Nephron progenitor cell (in vitro differentiated cells): ENCODE measurements around the gene STMP1.

Experiments used
- DNase-seq: peaks from one replicate; pipeline ENCODE4 v3.0.0; 2021
- H3K27ac Mint-ChIP-seq: 2 replicates; pipeline ENCODE4 v1.8.0; 2021; ENCODE audit warnings: mild to moderate bottlenecking, moderate library complexity, mixed read lengths
- H3K27me3 Mint-ChIP-seq: 2 replicates; pipeline ENCODE4 v1.8.0; 2021; ENCODE audit warnings: mild to moderate bottlenecking, low read depth, mixed read lengths; ENCODE audit not compliant: poor library complexity
- H3K36me3 Mint-ChIP-seq: 2 replicates; pipeline ENCODE4 v1.8.0; 2021; ENCODE audit warnings: low read depth, mixed read lengths
- H3K4me1 Mint-ChIP-seq: 2 replicates; pipeline ENCODE4 v1.8.0; 2021; ENCODE audit warnings: mixed read lengths
- H3K4me3 Mint-ChIP-seq: 2 replicates; pipeline ENCODE4 v1.8.0; 2021; ENCODE audit warnings: mild to moderate bottlenecking, moderate library complexity, mixed read lengths
- H3K9me3 Mint-ChIP-seq: 2 replicates; pipeline ENCODE4 v1.8.0; 2021; ENCODE audit warnings: mild to moderate bottlenecking, moderate library complexity, mixed read lengths
- CTCF ChIP-seq: fragments of 200-600 bp; sonication (generic); IDR thresholded peaks from 2 replicates; pipeline ENCODE4 v1.5.0; 2021; ENCODE audit warnings: antibody characterized with exemption

STMP1 gene

DNA sequence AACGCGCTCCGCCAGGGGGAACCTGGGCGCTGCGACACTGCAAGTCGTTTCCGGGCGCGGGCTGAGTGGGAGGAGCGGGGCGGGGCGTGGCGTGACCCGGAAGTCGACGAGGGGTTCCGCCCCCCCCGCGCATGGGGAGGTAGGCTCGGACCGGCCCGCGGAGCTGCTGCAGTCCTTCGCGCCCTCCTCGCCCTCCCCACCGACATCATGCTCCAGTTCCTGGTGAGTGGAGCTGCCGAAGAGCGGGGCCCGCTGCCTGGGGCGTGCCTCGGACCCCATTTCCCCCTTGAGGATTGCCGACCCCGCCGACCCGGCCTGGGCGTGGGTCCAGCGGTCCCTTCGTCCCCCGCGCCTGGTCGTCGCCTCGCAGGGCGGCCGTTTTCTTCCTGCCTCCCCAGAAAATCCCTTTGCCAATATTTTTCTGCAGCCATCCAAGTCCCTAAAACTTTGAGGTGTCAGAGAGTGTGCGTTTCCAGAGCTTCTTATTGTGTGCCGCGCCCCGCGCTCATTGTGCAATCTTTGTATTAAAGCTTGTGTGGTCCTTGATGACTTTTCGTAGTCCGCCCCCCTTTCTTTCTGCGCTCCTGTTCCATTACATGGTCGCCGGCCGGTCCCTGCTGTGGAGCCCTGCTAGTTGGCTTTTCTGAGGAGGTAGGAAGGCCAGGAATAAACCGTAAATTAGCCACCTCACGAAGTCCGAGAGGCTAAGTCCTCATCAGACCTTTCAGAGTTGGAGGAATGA is at the start of gene STMP1:
Gene STMP1 (plus strand): TSS at position 142 of the 742 bp plus-strand sequence.
- Mint-ChIP-seq H3K27me3 (peaks cover 11% of the 10 kb centered on the region), H3K4me3 (peak within 1 kb of the TSS; percentile 98), H3K4me1 (peaks cover 29% of the 10 kb centered on the region), H3K9me3 (peaks cover under 1% of the 10 kb centered on the region), H3K36me3 (peaks cover 29% of the 10 kb centered on the region), H3K27ac (peak within 1 kb of the TSS; percentile 87)
- DNase-seq: peak; percentile 99
- TF ChIP-seq CTCF: peak; percentile 71

- Mint-ChIP-seq H3K27ac (no peak overlapping the region), H3K36me3 (peaks cover 46% of the 10 kb centered on the region), H3K4me3 (no peak overlapping the region), H3K27me3 (no peaks in the 10 kb centered on the region), H3K9me3 (no peaks in the 10 kb centered on the region), H3K4me1 (no peaks in the 10 kb centered on the region)
- DNase-seq: no peak
- no peak for TF ChIP-seq CTCF
Observed at GRCh38 chr7:135616136-135616535, 46.2 kb upstream of the STMP1 start.

GRCh38 chr7:135617781-135618180 is 44.5 kb upstream of the STMP1 start:
- Mint-ChIP-seq H3K27me3 (no peaks in the 10 kb centered on the region), H3K4me1 (no peaks in the 10 kb centered on the region), H3K4me3 (no peak overlapping the region), H3K27ac (no peak overlapping the region), H3K9me3 (no peaks in the 10 kb centered on the region), H3K36me3 (peaks cover 47% of the 10 kb centered on the region)
- no peak for DNase-seq
- no peak for TF ChIP-seq CTCF

GRCh38 chr7:135618510-135618909 is 43.8 kb upstream of the STMP1 start:
- H3K27me3 Mint-ChIP-seq: no peaks in the 10 kb centered on the region
- no peaks in the 10 kb centered on the region for H3K4me1 Mint-ChIP-seq
- H3K9me3 Mint-ChIP-seq: no peaks in the 10 kb centered on the region
- TF ChIP-seq CTCF: no peak
- no peak for DNase-seq
- no peak overlapping the region for H3K4me3 Mint-ChIP-seq
- no peak overlapping the region for H3K27ac Mint-ChIP-seq
- peaks cover 54% of the 10 kb centered on the region for H3K36me3 Mint-ChIP-seq

DNA sequence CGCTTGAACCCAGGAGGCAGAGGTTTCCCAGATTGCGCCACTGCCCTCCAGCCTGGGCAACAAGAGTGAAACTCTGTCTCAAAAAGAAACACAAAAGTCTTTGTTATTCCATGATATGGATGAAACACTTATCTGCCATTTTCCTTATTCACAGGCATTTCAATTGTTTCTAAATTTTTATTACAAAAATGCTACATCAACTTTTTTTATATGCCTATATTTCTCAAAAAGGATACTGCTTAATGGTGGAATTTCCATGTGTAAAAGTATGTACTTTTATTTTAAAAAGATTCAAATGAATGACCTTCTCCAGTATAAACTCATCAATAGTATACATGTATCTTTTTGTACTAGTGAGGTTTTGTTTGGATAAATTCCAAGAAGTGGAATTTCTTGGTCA is 41.9 kb upstream of the STMP1 start:
- TF ChIP-seq CTCF: no peak
- no peak for DNase-seq
- H3K4me3 Mint-ChIP-seq: no peak overlapping the region
- no peaks in the 10 kb centered on the region for H3K4me1 Mint-ChIP-seq
- no peak overlapping the region for H3K27ac Mint-ChIP-seq
- no peaks in the 10 kb centered on the region for H3K9me3 Mint-ChIP-seq
- no peaks in the 10 kb centered on the region for H3K27me3 Mint-ChIP-seq
- peaks cover 67% of the 10 kb centered on the region for H3K36me3 Mint-ChIP-seq
